Right ventricle myocardium superior (tissue), 1 donor: Measurements from ENCODE around the gene SCYL1. TPM values are rescaled to one million over a fixed set of nuclear protein-coding genes. Genes with fewer than 3 reads are reported as not detected.

ENCODE experiments used
- ATAC-seq: fragments of 200-7000 bp; cut with Tn5 transposase; one replicate; pipeline ENCODE4 v1.9.1; 2020; ENCODE audit warnings: mild to moderate bottlenecking; ENCODE audit not compliant: poor library complexity
- DNase-seq: peaks from one replicate; pipeline ENCODE4 v3.0.0-alpha.2; 2020
- intact Hi-C: fragments of 100-400 bp; cut with DNase I; formaldehyde crosslinking; loops from one replicate; pipeline ENCODE4 v1.11.2; 2022
- total RNA-seq: library from RNA; stranded (reverse); fragmentation: NEBNext Ultra II Directional; extraction: Animal tissue kit (Norgen Biotek cat#: 25700); gene quantifications from one replicate; pipeline ENCODE4 v1.2.1, GENCODE V29; 2021
- donor health status: DM: no; HTN: yes; CAD: no; lungs with severe emphysema.

SCYL1 gene
- total RNA-seq, 1 donor from 2014 or later, result 60.5 TPM

DNA sequence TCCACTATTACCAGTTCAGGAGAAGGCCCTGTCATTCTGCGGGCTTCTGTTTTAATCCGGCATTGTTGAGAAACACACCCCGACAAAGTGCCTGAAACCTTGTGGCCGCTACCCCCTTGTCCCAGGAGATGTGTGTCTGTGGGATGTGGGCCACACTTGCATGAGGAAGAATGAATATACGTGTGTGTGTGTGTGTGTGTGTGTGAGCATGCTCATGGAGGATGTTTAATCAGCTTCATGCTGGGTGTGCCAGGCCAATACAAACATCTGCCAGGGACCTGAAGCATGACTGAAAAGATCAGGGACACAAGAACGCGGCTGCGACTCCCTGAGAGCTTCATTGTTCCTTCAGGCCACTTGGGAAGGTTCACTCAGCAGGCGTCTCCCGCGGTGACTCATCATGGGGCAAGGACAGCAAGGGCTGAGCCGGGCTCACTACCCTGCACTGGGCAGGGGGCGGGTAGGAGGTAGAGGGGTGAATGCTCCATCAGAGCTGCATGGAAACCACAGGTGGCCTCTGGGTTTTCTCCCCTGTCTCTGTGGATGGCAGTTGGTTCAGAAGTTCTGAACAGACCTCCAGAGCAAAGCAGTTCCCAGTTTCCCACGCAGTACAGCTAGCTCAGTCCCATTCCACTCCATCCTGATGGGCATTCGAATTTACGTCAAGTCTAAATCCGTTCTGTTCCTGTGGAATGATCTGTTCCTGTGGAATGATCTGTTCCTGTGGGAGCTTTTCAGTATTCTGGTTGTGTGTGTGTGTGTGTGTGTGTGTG is 33.1 kb upstream of the SCYL1 start:
- peak; percentile 87 for DNase-seq
- intact Hi-C loops, result no loop called here
- ATAC-seq, result peak; percentile 13

DNA sequence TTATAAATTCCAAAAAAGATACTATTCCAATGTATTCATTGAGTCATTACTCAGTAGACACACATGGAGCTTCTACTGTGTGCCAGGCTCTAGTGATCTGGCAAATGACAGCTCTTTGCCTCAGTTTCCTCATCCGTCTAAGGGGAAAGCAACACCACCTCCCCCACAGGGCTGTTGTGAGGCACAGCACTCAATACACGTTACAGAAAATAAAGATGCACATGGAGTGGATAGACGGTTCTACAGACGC is 32.6 kb upstream of the SCYL1 start:
- DNase-seq (no peak), ATAC-seq (no peak)
- intact Hi-C loops, result no loop called here

DNA sequence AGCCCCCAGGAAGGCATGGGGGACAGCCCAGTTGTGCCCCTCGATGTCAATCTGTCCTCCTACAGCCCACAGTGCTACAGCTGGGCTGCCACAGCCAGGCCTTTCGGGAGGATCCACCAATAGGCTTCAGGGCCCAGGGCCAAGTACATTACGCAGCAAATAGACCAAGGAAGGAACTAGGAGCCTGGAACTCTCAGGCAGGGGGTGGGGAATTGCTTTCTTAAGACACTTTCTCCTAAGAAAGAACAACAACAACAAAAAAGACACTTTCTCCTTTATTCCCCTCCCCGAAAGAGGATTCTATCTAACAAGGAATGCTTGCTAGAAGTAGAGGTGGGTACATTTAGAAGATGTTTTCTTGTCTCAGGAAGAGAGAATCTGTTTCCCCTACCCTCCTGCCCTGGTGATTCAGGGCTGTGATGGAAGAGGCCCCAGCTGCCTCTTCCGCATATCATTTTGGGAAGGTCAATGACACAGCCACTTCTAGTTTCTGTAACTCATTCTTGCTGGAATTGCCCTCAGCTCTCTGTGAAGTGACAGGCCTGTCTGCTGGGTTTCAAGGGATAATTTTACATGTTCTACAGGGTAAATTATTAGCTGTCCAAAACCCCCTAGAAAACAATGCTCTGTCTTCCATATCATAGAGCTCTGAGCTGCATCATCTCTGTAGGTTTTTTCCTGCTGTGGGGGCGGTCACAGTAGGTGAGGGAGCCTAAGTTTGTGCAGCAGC is 32.1 kb upstream of the SCYL1 start:
- intact Hi-C loops, result no loop called here
- ATAC-seq (peak; percentile 28), DNase-seq (peak; percentile 91)

DNA sequence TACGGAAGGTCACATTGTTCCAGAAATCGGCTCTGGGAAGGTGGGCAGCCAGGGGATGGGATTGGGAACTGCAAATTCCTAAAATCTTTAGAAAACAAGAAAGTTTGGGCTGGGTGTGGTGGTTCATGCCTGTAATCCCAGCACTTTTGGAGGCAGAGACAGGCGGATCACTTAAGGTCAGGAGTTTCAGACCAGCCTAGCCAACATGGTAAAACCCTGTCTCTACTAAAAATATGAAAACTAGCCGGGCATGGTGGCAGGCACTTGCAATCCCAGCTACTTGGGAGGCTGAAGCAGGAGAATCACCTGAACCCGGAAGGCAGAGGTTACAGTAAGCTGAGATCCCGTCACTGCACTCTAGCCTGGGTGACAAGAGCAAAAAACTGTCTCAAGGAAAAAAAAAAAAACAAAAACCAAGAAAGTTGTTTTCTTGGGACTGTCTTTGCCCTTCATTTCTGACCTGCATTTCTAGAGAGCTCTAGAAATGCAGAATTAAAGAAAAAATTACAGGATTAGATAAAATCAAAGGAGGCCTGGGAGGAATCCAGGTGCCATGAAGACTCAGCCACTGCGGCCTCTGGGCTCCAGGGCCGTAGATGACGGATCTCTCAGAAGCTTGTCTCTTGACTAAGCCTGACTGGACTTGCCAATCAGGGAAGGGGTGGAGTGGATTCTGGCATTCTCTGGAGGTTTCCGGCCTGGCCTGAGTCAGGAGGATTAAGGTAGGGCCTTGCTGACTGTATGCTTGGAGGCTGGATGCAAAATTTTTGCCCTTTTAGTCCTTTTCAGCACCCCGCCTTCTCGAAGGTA is 31.3 kb upstream of the SCYL1 start:
- intact Hi-C loops, result no loop called here
- ATAC-seq (no peak), DNase-seq (peak; percentile 73)

DNA sequence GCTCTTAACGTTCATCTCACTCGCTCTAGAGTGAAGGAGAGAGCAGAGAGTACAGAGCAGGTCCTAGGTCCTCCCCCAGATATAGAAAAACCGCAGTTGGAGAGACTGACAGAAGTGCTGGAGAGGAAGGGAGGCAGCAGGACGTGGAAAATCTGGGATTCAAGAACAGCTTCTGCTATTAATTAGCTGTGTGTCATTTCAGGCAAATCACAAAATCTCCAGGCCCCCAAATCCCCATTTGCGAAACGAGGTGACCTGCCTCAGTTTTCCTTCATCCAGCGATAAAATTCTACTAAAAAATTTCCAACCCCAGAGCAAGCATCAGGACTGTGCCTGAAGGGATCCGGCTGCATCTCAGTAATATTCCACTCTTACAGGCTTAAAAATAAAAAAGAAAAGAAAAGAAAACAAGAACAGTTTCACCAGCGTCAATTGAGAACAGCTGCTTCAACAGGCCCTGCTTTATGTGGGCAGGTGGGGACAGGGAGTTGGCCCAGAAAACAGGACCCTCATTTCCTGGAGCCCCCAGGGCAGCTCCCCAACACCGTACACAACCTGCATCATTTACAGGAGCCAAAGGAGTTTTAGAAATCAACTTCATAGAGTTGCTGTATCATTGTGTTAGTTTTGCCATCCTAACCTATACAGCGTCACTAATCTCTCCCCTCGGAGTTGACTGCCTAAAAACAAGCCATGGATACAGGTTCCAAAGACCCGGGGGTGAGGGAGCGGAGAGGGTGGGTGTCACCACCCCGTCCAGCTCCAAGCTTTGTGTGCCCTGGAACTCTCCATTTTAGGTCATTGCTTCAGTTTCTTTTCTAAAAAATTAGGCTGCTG is 28.4 kb upstream of the SCYL1 start:
- intact Hi-C loops, result loop anchor here (2.0 kb wide), 1 partner anchor 78 kb away; no protein-coding TSS in a partner anchor
- DNase-seq, result no peak

DNA sequence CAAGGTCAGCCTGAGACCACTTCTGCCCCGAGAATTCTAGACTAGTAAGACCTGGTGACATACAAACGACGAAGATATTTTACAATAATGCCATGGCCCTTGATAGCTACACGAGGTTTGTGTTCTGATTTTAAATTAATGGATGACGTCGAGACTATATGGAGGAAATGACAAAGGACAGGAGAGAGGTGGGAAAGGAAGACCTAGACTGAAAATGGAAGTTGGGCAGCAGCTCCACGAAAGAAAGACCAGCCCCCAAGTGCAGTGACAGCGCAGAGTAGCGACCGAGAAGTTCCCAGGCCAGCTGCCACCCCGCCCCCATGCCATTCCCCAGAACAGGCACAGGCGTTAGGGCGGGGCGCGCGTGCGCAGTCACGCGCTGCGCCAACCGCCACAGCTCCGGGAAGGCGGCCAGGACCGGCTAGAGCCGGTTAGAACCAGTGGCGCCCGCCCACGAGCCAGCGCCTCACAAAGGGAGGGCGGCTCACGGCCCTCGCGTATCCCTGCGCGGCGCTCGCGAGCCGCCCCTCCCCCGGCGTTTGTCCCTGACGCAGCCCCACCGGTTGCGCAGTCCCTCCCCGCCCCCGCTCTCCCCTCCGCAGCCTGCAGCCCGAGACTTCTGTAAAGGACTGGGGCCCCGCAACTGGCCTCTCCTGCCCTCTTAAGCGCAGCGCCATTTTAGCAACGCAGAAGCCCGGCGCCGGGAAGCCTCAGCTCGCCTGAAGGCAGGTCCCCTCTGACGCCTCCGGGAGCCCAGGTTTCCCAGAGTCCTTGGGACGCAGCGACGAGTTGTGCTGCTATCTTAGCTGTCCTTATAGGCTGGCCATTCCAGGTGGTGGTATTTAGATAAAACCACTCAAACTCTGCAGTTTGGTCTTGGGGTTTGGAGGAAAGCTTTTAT is 27.5 kb upstream of the SCYL1 start:
- ATAC-seq (peak; percentile 86), DNase-seq (peak; percentile 100)
- intact Hi-C loops, result loop anchor here (2.0 kb wide), 1 partner anchor 79 kb away; no protein-coding TSS in a partner anchor

More for the DNA sequence above, 28.4 kb upstream of the SCYL1 start:
- ATAC-seq, result no peak

DNA sequence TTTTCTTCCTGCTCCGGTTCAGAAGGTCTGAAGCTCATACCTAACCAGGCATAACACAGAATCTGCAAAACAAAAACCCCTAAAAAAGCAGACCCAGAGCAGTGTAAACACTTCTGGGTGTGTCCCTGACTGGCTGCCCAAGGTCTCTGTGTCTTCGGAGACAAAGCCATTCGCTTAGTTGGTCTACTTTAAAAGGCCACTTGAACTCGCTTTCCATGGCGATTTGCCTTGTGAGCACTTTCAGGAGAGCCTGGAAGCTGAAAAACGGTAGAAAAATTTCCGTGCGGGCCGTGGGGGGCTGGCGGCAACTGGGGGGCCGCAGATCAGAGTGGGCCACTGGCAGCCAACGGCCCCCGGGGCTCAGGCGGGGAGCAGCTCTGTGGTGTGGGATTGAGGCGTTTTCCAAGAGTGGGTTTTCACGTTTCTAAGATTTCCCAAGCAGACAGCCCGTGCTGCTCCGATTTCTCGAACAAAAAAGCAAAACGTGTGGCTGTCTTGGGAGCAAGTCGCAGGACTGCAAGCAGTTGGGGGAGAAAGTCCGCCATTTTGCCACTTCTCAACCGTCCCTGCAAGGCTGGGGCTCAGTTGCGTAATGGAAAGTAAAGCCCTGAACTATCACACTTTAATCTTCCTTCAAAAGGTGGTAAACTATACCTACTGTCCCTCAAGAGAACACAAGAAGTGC is 26.7 kb upstream of the SCYL1 start:
- DNase-seq (no peak), ATAC-seq (peak; percentile 31)
- intact Hi-C loops, result no loop called here

DNA sequence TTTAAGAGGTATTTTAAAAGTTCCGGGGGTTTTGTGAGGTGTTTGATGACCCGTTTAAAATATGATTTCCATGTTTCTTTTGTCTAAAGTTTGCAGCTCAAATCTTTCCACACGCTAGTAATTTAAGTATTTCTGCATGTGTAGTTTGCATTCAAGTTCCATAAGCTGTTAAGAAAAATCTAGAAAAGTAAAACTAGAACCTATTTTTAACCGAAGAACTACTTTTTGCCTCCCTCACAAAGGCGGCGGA is 26.2 kb upstream of the SCYL1 start:
- ATAC-seq (no peak), DNase-seq (no peak)
- intact Hi-C loops, result no loop called here

DNA sequence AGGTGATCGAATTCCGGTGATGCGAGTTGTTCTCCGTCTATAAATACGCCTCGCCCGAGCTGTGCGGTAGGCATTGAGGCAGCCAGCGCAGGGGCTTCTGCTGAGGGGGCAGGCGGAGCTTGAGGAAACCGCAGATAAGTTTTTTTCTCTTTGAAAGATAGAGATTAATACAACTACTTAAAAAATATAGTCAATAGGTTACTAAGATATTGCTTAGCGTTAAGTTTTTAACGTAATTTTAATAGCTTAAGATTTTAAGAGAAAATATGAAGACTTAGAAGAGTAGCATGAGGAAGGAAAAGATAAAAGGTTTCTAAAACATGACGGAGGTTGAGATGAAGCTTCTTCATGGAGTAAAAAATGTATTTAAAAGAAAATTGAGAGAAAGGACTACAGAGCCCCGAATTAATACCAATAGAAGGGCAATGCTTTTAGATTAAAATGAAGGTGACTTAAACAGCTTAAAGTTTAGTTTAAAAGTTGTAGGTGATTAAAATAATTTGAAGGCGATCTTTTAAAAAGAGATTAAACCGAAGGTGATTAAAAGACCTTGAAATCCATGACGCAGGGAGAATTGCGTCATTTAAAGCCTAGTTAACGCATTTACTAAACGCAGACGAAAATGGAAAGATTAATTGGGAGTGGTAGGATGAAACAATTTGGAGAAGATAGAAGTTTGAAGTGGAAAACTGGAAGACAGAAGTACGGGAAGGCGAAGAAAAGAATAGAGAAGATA is 25.7 kb upstream of the SCYL1 start, which contains the start of gene MALAT1:
Gene MALAT1 (plus strand): TSS at position 69 of the 736 bp plus-strand sequence.
- ATAC-seq (peak; percentile 36), DNase-seq (peak; percentile 94)
- intact Hi-C loops, result no loop called here

DNA sequence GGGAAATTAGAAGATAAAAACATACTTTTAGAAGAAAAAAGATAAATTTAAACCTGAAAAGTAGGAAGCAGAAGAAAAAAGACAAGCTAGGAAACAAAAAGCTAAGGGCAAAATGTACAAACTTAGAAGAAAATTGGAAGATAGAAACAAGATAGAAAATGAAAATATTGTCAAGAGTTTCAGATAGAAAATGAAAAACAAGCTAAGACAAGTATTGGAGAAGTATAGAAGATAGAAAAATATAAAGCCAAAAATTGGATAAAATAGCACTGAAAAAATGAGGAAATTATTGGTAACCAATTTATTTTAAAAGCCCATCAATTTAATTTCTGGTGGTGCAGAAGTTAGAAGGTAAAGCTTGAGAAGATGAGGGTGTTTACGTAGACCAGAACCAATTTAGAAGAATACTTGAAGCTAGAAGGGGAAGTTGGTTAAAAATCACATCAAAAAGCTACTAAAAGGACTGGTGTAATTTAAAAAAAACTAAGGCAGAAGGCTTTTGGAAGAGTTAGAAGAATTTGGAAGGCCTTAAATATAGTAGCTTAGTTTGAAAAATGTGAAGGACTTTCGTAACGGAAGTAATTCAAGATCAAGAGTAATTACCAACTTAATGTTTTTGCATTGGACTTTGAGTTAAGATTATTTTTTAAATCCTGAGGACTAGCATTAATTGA is 25.0 kb upstream of the SCYL1 start:
- no peak for DNase-seq
- intact Hi-C loops, result no loop called here
- no peak for ATAC-seq

DNA sequence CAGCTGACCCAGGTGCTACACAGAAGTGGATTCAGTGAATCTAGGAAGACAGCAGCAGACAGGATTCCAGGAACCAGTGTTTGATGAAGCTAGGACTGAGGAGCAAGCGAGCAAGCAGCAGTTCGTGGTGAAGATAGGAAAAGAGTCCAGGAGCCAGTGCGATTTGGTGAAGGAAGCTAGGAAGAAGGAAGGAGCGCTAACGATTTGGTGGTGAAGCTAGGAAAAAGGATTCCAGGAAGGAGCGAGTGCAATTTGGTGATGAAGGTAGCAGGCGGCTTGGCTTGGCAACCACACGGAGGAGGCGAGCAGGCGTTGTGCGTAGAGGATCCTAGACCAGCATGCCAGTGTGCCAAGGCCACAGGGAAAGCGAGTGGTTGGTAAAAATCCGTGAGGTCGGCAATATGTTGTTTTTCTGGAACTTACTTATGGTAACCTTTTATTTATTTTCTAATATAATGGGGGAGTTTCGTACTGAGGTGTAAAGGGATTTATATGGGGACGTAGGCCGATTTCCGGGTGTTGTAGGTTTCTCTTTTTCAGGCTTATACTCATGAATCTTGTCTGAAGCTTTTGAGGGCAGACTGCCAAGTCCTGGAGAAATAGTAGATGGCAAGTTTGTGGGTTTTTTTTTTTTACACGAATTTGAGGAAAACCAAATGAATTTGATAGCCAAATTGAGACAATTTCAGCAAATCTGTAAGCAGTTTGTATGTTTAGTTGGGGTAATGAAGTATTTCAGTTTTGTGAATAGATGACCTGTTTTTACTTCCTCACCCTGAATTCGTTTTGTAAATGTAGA is 24.3 kb upstream of the SCYL1 start:
- DNase-seq, result peak; percentile 56
- ATAC-seq, result no peak
- intact Hi-C loops, result no loop called here

DNA sequence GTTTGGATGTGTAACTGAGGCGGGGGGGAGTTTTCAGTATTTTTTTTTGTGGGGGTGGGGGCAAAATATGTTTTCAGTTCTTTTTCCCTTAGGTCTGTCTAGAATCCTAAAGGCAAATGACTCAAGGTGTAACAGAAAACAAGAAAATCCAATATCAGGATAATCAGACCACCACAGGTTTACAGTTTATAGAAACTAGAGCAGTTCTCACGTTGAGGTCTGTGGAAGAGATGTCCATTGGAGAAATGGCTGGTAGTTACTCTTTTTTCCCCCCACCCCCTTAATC is 23.8 kb upstream of the SCYL1 start:
- ATAC-seq (no peak), DNase-seq (no peak)
- intact Hi-C loops, result no loop called here

DNA sequence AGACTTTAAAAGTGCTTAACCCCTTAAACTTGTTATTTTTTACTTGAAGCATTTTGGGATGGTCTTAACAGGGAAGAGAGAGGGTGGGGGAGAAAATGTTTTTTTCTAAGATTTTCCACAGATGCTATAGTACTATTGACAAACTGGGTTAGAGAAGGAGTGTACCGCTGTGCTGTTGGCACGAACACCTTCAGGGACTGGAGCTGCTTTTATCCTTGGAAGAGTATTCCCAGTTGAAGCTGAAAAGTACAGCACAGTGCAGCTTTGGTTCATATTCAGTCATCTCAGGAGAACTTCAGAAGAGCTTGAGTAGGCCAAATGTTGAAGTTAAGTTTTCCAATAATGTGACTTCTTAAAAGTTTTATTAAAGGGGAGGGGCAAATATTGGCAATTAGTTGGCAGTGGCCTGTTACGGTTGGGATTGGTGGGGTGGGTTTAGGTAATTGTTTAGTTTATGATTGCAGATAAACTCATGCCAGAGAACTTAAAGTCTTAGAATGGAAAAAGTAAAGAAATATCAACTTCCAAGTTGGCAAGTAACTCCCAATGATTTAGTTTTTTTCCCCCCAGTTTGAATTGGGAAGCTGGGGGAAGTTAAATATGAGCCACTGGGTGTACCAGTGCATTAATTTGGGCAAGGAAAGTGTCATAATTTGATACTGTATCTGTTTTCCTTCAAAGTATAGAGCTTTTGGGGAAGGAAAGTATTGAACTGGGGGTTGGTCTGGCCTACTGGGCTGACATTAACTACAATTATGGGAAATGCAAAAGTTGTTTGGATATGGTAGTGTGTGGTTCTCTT is 23.2 kb upstream of the SCYL1 start:
- no peak for ATAC-seq
- no peak for DNase-seq
- intact Hi-C loops, result no loop called here

DNA sequence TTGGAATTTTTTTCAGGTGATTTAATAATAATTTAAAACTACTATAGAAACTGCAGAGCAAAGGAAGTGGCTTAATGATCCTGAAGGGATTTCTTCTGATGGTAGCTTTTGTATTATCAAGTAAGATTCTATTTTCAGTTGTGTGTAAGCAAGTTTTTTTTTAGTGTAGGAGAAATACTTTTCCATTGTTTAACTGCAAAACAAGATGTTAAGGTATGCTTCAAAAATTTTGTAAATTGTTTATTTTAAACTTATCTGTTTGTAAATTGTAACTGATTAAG is 22.7 kb upstream of the SCYL1 start:
- ATAC-seq, result no peak
- no peak for DNase-seq
- intact Hi-C loops, result no loop called here
